IPS-NIHi7 (cell line): Measurements from ENCODE around the gene CTDSPL.

ENCODE experiments used
- DNase-seq: peaks from one replicate; pipeline ENCODE4 v3.0.0; 2012; ENCODE audit warnings: mixed read lengths; ENCODE audit errors: extremely low spot score

CTDSPL gene

GRCh38 chr3:37916685-37917084 lies 55.0 kb downstream of the CTDSPL start:
- no peak for DNase-seq

DNA sequence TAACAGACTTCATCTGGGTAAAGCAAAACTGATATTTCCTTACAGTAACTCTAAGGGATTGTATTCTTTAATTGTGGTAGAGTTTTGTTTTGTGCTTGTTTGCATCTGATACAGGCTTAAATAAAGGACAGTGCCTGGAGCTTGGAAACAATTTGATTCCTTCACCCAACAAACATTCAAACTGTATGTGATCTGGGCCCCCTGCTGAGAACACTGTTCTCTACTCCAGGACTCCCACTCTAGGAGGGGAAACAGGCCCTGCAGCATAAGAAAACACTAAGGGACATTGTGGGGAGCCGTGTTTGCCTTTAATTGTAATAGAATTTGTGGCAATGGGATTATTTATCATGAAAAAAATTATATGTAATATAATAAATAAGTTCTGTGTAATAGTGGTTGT lies 56.9 kb downstream of the CTDSPL start:
- no peak for DNase-seq

GRCh38 chr3:37920156-37920699 lies 58.5 kb downstream of the CTDSPL start:
- no peak for DNase-seq

DNA sequence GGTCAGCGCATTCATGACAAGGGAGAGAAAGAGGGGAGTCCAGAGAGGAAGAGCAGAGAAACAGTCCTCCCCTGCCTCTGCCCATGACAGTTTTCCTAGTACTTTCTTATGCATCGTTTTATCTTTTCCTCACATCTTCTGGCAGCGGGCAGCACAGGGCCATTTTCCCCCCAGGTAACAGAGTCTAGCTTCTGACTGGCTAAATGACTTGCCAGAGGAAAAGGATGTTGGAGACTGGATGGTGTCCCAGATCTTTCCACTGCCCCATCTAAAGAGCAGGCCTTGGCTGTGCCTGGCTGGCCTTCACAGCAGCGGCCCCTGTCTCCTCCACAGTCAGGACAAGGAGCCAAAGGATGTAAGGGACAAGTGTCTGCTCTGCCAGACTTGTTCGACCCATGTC lies 59.3 kb downstream of the CTDSPL start:
- DNase-seq = no peak

DNA sequence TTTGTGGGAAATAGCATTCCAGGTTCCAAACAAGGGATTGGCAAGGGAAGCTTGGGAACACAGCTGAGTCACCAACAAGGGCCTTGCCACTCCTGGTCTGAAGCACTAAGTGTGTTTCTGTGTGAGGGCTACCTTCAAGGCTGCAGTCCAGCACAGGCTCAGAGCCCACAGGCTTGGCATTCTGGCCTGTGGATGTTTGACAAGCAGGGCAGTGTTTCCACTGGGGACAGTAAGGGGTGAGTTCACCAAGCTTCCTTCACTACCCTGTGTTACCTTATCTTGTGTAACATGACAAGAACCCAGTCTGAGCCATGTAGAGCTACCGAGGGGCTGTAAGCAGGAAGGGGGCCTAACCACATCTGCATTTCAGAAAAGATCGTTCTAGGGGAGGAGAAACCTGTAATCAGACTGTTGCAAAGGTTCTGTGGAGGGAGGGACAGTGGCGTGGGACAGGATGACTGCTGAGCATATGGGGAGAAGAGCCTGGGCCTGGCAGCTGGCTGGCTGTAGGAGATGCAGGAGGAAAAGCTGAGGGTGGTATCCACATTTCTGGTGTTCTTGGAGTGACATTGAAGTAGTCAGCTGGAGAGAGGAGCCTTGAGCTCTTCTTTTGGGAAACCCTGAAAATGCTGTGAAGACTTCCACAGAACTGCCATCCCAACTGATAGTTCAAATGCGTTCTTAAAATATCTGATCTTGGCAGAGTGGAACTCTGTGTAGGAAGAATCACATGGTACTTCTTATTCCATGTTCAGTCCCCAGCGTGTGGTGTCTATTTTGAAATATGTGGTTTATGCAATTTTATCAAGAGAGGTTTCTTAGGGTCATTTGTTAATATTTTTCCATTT lies 61.3 kb downstream of the CTDSPL start:
- DNase-seq = no peak

GRCh38 chr3:37923569-37924040 lies 61.9 kb downstream of the CTDSPL start:
- DNase-seq = no peak

DNA sequence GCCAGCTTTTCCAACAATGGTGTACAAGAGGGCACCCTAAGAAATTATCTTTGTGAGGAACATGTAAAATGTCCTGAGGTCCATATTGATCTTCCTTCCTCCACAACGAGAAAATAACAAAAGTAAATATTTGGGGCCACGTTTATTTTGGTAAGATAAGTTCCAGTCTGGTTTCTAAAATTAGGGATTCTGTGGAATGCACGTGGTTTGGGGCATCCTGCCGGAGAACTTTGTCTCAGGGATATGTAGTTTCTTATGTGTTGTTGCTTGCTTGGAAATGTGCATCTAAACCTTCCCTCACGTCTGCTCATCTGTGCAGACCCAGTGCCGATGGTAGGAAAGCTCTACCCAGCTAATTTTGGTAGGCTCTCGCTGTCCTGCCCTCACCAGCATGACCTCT lies 62.8 kb downstream of the CTDSPL start:
- no peak for DNase-seq

DNA sequence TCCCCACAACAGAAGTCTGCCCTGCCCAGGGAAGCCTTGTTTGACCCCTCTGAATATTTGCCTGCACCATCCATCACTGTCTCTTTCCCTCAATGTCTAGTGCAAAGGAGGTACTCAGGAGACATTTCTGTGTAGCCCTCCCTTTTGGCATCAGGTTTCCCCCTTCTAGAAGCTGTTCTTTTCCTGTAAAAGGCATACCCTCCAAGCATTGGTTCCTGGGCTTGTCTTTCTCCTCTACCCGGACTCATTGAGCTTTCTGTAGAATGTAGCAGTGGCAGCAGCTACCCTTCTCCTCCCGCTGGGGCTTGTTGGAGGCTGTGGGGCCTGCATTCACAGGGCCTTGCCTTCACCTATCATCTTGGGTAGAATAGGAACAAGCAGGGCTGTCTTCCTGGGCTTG lies 63.5 kb downstream of the CTDSPL start:
- DNase-seq = no peak

- no peak for DNase-seq
Observed at GRCh38 chr3:37926611-37927010, 64.9 kb downstream of the CTDSPL start.

DNA sequence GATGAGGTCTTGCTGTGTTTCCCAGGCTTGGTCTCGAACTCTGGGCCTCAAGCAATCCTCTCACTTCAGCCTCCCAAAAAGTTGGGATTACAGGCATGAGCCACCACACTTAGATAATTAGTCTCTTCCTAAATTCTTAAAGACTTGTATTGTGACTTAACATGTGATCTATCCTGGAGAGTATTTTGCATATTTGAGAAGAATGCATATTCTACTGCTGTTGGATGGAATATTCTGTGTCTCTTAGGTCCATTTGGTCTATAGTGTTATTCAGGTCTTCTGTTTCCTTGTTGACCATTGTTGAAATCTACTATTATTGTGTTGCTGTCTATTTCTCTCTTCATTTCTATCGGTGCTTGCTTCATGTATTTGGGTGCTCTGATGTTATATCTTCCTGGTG lies 68.8 kb downstream of the CTDSPL start:
- no peak for DNase-seq

- no peak for DNase-seq
Observed at GRCh38 chr3:37932505-37932904, 70.8 kb downstream of the CTDSPL start.

- no peak for DNase-seq
Observed at GRCh38 chr3:37934631-37935289, 73.1 kb downstream of the CTDSPL start.

GRCh38 chr3:37935290-37935668 lies 73.6 kb downstream of the CTDSPL start:
- no peak for DNase-seq

- DNase-seq = no peak
Observed at GRCh38 chr3:37935756-37936666, 74.3 kb downstream of the CTDSPL start.

- DNase-seq = no peak
Observed at GRCh38 chr3:37937156-37937555, 75.5 kb downstream of the CTDSPL start.

DNA sequence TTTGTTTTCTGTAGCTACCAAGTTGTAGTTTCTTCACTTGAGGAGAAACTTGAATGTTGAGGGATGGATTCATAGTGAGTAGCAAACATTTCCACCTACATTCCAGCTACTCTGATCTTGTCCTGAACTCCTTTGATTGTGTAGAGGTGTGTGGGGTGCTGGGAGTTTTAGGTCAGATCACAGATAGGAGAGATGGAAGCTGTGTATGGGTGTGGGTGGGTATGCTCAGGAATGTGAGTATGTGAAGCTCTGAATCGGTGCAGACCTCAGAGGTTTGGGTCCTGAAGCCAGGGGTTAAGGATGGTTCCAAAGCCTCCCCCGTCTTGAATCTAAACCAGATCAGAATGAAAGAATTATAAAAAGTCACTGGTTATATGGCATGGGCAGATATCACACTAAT lies 76.3 kb downstream of the CTDSPL start:
- no peak for DNase-seq

GRCh38 chr3:37940242-37940908 lies 78.7 kb downstream of the CTDSPL start:
- no peak for DNase-seq

- no peak for DNase-seq
Observed at GRCh38 chr3:37941608-37942508, 80.2 kb downstream of the CTDSPL start.

GRCh38 chr3:37942646-37943045 lies 81.0 kb downstream of the CTDSPL start:
- no peak for DNase-seq

DNA sequence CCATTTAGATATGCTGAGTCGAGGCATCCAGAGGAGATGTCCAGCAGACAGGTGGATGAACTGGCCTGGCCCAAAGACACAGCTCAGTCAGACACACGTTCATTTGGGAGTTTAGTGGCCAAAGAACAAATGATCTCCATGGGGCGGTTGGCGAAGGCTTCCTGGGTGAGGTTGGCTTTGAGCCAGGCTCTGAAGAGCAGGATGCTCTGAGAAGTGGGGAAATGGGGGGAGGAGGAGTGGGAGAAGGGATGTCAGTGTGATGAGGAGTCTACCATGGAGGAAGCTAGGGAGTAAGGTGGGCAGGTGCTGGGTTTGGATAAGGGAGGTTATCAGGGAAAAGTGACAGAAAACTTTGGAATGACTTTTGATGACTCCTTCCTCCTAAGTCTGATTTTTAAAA lies 81.4 kb downstream of the CTDSPL start:
- no peak for DNase-seq
